GM10847 (cell line): ENCODE results near the gene TMEM217.

Experiments
- POLR2A ChIP-seq: IDR thresholded peaks from 2 replicates; pipeline ENCODE4 v1.6.1; 2011; ENCODE audit not compliant: insufficient read length; ENCODE audit errors: extremely low read depth

The TMEM217 gene

DNA sequence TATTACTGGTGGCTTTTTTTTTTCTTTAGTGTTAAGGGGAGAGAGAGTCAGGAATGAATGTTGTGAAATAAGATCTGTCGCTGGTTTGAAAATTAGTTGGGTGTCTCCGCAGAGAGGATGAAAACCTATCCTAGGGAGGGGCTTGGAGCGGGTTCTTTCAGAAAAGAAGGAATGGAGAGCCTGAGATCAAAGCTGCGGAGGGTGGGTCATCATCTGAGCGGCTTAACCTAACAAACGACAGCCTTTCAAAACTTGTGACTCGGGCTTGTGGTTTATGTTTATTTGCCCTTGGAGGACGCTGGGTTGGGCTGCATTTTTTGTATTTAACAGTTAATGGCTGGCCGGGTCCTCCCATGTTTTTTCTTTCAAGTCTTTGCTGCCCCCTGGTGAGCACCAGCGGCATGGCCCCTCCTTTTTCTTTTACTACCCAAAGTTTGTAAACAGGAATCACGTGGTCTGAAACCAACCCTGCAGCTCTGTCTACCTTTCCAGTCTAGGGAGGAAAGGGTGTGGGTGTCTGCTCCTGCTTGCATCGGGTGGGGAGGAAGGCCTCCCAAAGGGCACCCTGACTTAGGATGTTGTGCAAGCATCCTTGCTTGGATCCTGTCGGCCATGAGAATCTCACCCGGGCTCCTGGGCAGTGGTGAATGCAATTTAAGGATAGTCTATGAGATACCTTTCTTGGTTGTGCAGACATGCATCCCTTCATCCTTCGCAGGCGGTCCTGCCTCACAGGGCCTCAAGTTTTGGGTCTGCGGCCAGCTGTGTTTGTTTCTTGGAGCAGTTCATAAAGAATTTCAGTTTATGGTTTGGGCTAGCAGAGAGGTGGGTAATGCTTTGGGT, 85.8 kb downstream of the TMEM217 start:
- TF ChIP-seq POLR2A = no peak

- TF ChIP-seq POLR2A = no peak
These were observed 86.6 kb downstream of the TMEM217 start for GRCh38 chr6:37171201-37171969.

DNA sequence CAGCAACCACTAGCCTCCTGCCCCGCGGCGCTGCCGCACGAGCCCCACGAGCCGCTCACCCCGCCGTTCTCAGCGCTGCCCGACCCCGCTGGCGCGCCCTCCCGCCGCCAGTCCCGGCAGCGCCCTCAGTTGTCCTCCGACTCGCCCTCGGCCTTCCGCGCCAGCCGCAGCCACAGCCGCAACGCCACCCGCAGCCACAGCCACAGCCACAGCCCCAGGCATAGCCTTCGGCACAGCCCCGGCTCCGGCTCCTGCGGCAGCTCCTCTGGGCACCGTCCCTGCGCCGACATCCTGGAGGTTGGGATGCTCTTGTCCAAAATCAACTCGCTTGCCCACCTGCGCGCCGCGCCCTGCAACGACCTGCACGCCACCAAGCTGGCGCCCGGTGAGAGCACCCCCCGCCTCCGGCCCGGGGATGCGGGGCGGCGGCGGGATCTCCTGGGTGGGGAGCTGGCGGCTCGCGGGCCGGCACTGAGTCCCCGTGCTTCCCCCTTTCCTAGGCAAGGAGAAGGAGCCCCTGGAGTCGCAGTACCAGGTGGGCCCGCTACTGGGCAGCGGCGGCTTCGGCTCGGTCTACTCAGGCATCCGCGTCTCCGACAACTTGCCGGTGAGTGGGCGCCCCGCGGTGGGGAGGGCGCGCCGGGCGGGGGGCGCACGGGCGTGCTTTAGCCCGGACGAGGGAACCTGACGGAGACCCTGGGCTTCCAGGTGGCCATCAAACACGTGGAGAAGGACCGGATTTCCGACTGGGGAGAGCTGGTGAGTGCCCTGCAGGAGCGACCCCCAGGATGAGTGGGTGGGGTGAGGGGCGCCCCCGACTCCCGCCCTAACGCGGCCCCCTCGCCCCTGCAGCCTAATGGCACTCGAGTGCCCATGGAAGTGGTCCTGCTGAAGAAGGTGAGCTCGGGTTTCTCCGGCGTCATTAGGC, 87.4 kb downstream of the TMEM217 start:
- TF ChIP-seq POLR2A = no peak

DNA sequence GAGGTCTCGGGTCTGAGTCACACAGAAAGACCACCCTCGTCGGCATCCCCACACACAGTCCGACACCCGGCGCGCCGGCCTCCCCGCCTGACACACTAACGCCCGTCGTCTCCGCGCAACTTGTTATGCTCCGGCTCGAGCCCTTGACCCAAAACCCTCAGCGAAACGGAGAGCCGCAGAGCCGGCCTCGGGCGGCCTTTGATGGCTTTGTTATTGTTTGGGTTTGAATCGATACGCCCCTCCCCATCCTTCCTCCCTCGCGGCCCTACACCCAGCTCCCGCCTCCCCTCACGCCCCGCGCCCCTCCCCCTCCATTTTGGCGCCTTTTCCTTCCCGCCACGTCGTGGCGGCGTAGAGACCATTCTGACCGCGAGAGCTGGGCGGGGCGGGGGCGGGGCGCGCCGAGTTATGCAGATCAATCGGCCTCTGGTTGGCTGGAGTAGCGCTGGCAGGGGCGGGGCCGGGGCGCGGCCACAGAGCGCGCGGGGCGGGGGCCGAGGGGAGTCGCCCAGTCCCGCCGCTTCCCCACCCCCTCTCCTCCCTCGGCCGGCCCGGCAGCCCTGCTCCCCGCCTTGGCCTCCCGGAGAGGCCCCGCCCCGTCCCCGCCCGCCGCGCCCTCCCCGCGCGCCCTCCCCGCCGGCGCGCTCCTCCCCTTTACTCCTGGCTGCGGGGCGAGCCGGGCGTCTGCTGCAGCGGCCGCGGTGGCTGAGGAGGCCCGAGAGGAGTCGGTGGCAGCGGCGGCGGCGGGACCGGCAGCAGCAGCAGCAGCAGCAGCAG, 88.3 kb downstream of the TMEM217 start, which contains the start of gene PIM1:
Gene PIM1 (plus strand): TSS at position 657 of the 777 bp plus-strand sequence. CDS start 424 bp downstream, outside the sequence.
- peak; percentile 70 for TF ChIP-seq POLR2A

DNA sequence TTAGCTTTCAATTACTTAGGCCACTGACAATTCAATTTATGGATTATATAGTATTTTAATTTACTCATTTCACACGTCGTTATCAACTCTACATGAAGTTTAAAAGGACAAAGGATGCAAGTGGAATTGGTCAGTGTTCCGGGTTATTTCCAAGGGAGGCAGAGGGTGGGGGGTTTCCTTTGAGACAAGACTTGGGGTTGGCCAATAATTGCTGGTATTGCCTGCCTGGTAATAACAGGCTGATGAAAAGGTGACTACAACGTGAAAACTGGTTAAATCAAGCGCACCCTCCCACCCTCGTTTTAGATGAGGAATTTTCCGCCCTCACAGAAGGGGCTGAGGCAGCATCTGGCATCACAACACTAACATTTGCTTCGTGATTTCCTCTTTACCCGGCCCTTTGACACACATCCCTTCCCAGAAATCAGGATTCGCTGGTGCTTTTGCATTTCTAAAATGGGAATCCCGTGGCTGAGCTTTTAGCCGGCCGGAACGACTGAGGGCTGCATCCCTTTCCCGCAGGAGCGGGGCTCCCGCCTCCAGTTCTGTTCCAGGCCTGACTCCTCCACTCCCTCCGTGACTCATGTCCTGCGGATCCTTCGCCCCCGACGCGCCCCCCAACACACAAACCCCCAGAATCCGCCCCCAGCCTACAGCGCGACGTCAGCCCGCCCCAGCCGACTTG, 89.0 kb downstream of the TMEM217 start:
- no peak for TF ChIP-seq POLR2A

- TF ChIP-seq POLR2A = no peak
These were observed 89.7 kb downstream of the TMEM217 start for GRCh38 chr6:37168163-37168758.

- TF ChIP-seq POLR2A = no peak
These were observed 95.2 kb downstream of the TMEM217 start for GRCh38 chr6:37162740-37163139.
